HG02852 (cell line): ENCODE measurements around the gene PITPNC1.
"Not testable (repeated sequence)": the region's sequence is repeated elsewhere in the genome, so short reads cannot be mapped to it uniquely, and the experiment has no call there.

Experiments used
- ATAC-seq: cut with Tn5 transposase; IDR thresholded peaks from one replicate; pipeline ENCODE4 v1.9.1; 2021; ENCODE audit warnings: mild to moderate bottlenecking, moderate library complexity; ENCODE audit not compliant: unreplicated experiment

PITPNC1 gene

GRCh38 chr17:67479148-67479547 lies 102.1 kb downstream of the PITPNC1 start:
- ATAC-seq, result no peak

- not testable (repeated sequence) for ATAC-seq
Observed at GRCh38 chr17:67480959-67481358, 103.9 kb downstream of the PITPNC1 start.

- ATAC-seq, result no peak
Observed at GRCh38 chr17:67481808-67482207, 104.7 kb downstream of the PITPNC1 start.

- ATAC-seq, result no peak
Observed at GRCh38 chr17:67482764-67483163, 105.7 kb downstream of the PITPNC1 start.

GRCh38 chr17:67484261-67484660 lies 107.2 kb downstream of the PITPNC1 start:
- no peak for ATAC-seq

GRCh38 chr17:67485666-67486065 lies 108.6 kb downstream of the PITPNC1 start:
- no peak for ATAC-seq

- no peak for ATAC-seq
Observed at GRCh38 chr17:67487506-67487905, 110.4 kb downstream of the PITPNC1 start.

- no peak for ATAC-seq
Observed at GRCh38 chr17:67488161-67488560, 111.1 kb downstream of the PITPNC1 start.

- ATAC-seq, result no peak
Observed at GRCh38 chr17:67488768-67489167, 111.7 kb downstream of the PITPNC1 start.

- ATAC-seq, result no peak
Observed at GRCh38 chr17:67489273-67489672, 112.2 kb downstream of the PITPNC1 start.

GRCh38 chr17:67490471-67490870 lies 113.4 kb downstream of the PITPNC1 start:
- no peak for ATAC-seq

GRCh38 chr17:67491009-67491680 lies 114.1 kb downstream of the PITPNC1 start:
- no peak for ATAC-seq

- no peak for ATAC-seq
Observed at GRCh38 chr17:67491681-67492024, 114.6 kb downstream of the PITPNC1 start.

- ATAC-seq, result no peak
Observed at GRCh38 chr17:67492251-67492740, 115.2 kb downstream of the PITPNC1 start.

- no peak for ATAC-seq
Observed at GRCh38 chr17:67492824-67493517, 115.9 kb downstream of the PITPNC1 start.

GRCh38 chr17:67493812-67494211 lies 116.7 kb downstream of the PITPNC1 start:
- no peak for ATAC-seq

GRCh38 chr17:67495534-67495933 lies 118.5 kb downstream of the PITPNC1 start:
- not testable (repeated sequence) for ATAC-seq

GRCh38 chr17:67496286-67496685 lies 119.2 kb downstream of the PITPNC1 start:
- ATAC-seq, result no peak

- no peak for ATAC-seq
Observed at GRCh38 chr17:67499685-67500084, 122.6 kb downstream of the PITPNC1 start.

GRCh38 chr17:67500261-67500660 lies 123.2 kb downstream of the PITPNC1 start:
- ATAC-seq, result no peak

GRCh38 chr17:67500677-67501300 lies 123.7 kb downstream of the PITPNC1 start:
- ATAC-seq, result no peak

GRCh38 chr17:67502151-67502550 lies 125.1 kb downstream of the PITPNC1 start:
- no peak for ATAC-seq
